H1 (cell line): Measurements from ENCODE around the gene STK11.

Source experiments
- CBX5 ChIP-seq: fragments of 300-800, 300-1000 bp; sonication (generic); IDR thresholded peaks from 2 replicates; pipeline ENCODE4 v1.7.1; 2016; ENCODE audit warnings: antibody characterized with exemption, low read length, low read depth
- CTBP2 ChIP-seq: IDR thresholded peaks from 2 replicates; pipeline ENCODE4 v1.7.0; 2011; ENCODE audit warnings: borderline replicate concordance, mild to moderate bottlenecking, moderate library complexity, mixed read lengths, low read length; ENCODE audit not compliant: insufficient read depth, insufficient read length
- CTCF ChIP-seq, 3 experiments: IDR thresholded peaks; 1 replicate in 2 of 3; 2 replicates in 1 of 3; pipeline versions ENCODE4 v1.5.1 to v1.6.1; 2011; ENCODE audit warnings: low read length in 3 of 3, mild to moderate bottlenecking in 3 of 3, inconsistent platforms in 2 of 3, low read depth in 1 of 3, moderate library complexity in 1 of 3; ENCODE audit not compliant: insufficient read depth in 1 of 3; ENCODE audit errors: control extremely low read depth in 1 of 3
- EZH2 ChIP-seq: fragments of 200-600 bp; sonication (generic); IDR thresholded peaks from 2 replicates; pipeline ENCODE4 v1.7.1; 2012; ENCODE audit warnings: low read depth, mild to moderate bottlenecking, moderate library complexity, low read length, inconsistent platforms; ENCODE audit not compliant: severe bottlenecking
- JUN ChIP-seq: IDR thresholded peaks from 2 replicates; pipeline ENCODE4 v1.6.1; 2011; ENCODE audit warnings: low read depth, mild to moderate bottlenecking, improper control_type of control experiment, low read length
- MAX ChIP-seq: IDR thresholded peaks from 2 replicates; pipeline ENCODE4 v1.6.1; 2012; ENCODE audit warnings: inconsistent platforms
- RFX5 ChIP-seq: IDR thresholded peaks from 2 replicates; pipeline ENCODE4 v1.6.1; 2011; ENCODE audit warnings: low read depth, low read length, improper control_type of control experiment, borderline replicate concordance
- SIX5 ChIP-seq: IDR thresholded peaks from 2 replicates; pipeline ENCODE4 v1.6.1; 2011; ENCODE audit warnings: mild to moderate bottlenecking, low read depth, low read length
- SUZ12 ChIP-seq: fragments of 200-600 bp; sonication (generic); IDR thresholded peaks from 2 replicates; pipeline ENCODE4 v1.6.1; 2012; ENCODE audit warnings: mild to moderate bottlenecking, inconsistent platforms, low read length, moderate library complexity, mixed read lengths

- TF ChIP-seq JUN (no peak), RFX5 (no peak), EZH2 (no peak), CBX5 (no peak), SIX5 (no peak), CTCF (IDR thresholded peaks at IDR 0.05; ENCODE audit: control extremely low read depth in 1 of 3, insufficient read depth in 1 of 3, low read depth in 1 of 3, low read length in 3 of 3) (no peak), SUZ12 (no peak), MAX (peak; percentile 46), CTBP2 (no peak)
These were observed 31.5 kb upstream of the STK11 start, which contains the start of gene SBNO2 for GRCh38 chr19:1173845-1174809.
